Esophagus muscularis mucosa (tissue), 3 donors: Measurements from ENCODE around the gene MIS12.
A peak's percentile ranks its signal among the peaks of the same experiment; 100 is the strongest.

Experiments
- POLR2AphosphoS5 ChIP-seq, 2 donors: sonication (generic); formaldehyde crosslinking; IDR thresholded peaks; one replicate each; pipeline ENCODE4 v1.6.1; 2017; ENCODE audit warnings: antibody characterized with exemption in 2 of 2
- TF ChIP-seq, protein P1 (sequence below), 3 experiments: fragments of 200-600 bp in 2 of 3; fragments of 450-650 bp in 1 of 3; sonication (generic) in 2 of 3; IDR thresholded peaks; one replicate each; pipeline ENCODE4 v1.5.1; 2017 to 2019; ENCODE audit warnings: antibody characterized with exemption in 3 of 3, mild to moderate bottlenecking in 2 of 3, moderate library complexity in 1 of 3

DNA sequence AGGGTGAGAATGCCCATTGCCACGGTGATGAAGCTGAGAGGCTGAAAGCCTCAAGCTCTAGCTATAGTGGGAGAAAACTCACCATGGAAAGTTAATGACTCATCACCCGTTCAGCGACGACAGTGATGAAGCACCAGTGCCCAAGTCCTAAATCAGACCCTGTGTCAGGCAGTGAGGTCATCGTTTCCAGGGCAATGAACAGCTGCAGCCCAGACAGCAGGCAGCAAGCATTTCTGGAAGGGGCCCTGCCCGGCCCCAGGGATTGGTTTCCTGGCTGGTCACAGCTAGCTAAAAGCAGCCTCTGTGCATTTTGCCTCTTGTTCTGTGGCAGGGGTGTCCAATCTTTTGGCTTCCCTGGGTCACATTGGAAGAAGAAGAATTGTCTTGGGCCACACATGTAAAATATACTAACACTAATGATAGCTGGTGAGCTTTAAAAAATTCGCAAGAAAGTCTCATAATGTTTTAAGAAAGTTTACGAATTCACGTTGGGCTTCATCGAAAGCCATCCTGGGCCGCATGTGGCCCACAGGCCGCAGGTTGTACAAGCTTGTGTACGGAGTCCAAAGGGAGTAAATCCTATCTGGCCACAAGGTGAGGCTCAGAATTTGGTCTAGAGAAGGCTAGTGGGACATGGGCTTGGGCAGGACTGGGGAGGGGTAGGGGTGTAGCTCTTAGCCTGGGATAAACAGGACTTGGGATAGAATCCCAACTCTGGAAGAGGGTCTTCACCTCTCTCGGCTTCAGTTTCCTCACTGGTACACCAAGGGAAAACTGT is 40.6 kb downstream of the MIS12 start:
- peak; percentile 24 to 39 for TF ChIP-seq POLR2AphosphoS5 (IDR thresholded peaks at IDR 0.05)
- TF ChIP-seq, protein P1, sequence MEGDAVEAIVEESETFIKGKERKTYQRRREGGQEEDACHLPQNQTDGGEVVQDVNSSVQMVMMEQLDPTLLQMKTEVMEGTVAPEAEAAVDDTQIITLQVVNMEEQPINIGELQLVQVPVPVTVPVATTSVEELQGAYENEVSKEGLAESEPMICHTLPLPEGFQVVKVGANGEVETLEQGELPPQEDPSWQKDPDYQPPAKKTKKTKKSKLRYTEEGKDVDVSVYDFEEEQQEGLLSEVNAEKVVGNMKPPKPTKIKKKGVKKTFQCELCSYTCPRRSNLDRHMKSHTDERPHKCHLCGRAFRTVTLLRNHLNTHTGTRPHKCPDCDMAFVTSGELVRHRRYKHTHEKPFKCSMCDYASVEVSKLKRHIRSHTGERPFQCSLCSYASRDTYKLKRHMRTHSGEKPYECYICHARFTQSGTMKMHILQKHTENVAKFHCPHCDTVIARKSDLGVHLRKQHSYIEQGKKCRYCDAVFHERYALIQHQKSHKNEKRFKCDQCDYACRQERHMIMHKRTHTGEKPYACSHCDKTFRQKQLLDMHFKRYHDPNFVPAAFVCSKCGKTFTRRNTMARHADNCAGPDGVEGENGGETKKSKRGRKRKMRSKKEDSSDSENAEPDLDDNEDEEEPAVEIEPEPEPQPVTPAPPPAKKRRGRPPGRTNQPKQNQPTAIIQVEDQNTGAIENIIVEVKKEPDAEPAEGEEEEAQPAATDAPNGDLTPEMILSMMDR (IDR thresholded peaks at IDR 0.05): no peak
